HepG2 (cell line): ENCODE data around the gene STK25. TPM values are rescaled to one million over a fixed set of nuclear protein-coding genes. Genes with fewer than 3 reads are reported as not detected.
A peak's percentile ranks its signal among the peaks of the same experiment; 100 is the strongest.

Experiments used
- ARID4A ChIP-seq: sonication (generic); formaldehyde crosslinking; IDR thresholded peaks from 2 replicates; pipeline ENCODE4 v1.5.0; 2020; ENCODE audit warnings: mild to moderate bottlenecking, missing genetic modification reagents, borderline replicate concordance
- ARNT2 ChIP-seq: sonication (generic); formaldehyde crosslinking; IDR thresholded peaks from 2 replicates; pipeline ENCODE4 v1.8.0; 2022; ENCODE audit warnings: mild to moderate bottlenecking, low read depth, missing genetic modification reagents, moderate library complexity
- ATF7-NPFF ChIP-seq: sonication (generic); formaldehyde crosslinking; IDR thresholded peaks from 2 replicates; pipeline ENCODE4 v1.8.1; 2023; ENCODE audit warnings: mild to moderate bottlenecking, low read depth, missing genetic modification reagents, moderate library complexity
- CC2D1A ChIP-seq: sonication (generic); formaldehyde crosslinking; IDR thresholded peaks from 2 replicates; pipeline ENCODE4 v1.8.1; 2023; ENCODE audit warnings: mild to moderate bottlenecking, missing genetic modification reagents
- MED8 ChIP-seq: sonication (generic); formaldehyde crosslinking; IDR thresholded peaks from 2 replicates; pipeline ENCODE4 v1.8.1; 2023; ENCODE audit warnings: mild to moderate bottlenecking, missing genetic modification reagents; ENCODE audit not compliant: insufficient replicate concordance
- SETDB1 ChIP-seq: sonication (generic); formaldehyde crosslinking; IDR thresholded peaks from 2 replicates; pipeline ENCODE4 v1.5.1; 2020; ENCODE audit warnings: missing genetic modification reagents, mild to moderate bottlenecking, borderline replicate concordance
- SNRNP70 ChIP-seq: fragments of 200-400 bp; formaldehyde crosslinking; IDR thresholded peaks from 2 replicates; pipeline ENCODE4 v1.6.1; 2017; ENCODE audit warnings: mild to moderate bottlenecking, low read depth, low read length, moderate library complexity
- SP140L ChIP-seq: sonication (generic); formaldehyde crosslinking; IDR thresholded peaks from 2 replicates; pipeline ENCODE4 v1.4.0; 2020; ENCODE audit warnings: missing genetic modification reagents, borderline replicate concordance
- YEATS4 ChIP-seq: sonication (generic); formaldehyde crosslinking; IDR thresholded peaks from 2 replicates; pipeline ENCODE4 v1.4.0; 2020; ENCODE audit warnings: missing genetic modification reagents, borderline replicate concordance
- ZC3H13 ChIP-seq: sonication (generic); formaldehyde crosslinking; IDR thresholded peaks from 2 replicates; pipeline ENCODE4 v1.8.1; 2023; ENCODE audit warnings: mild to moderate bottlenecking, missing genetic modification reagents, moderate library complexity
- ZFP1 ChIP-seq: IDR thresholded peaks from 2 replicates; pipeline ENCODE4 v1.6.1; 2016
- ZNF143 ChIP-seq: sonication (generic); formaldehyde crosslinking; IDR thresholded peaks from 2 replicates; pipeline ENCODE4 v1.4.0; 2020; ENCODE audit warnings: missing genetic modification reagents
- ZNF354B ChIP-seq: sonication (generic); formaldehyde crosslinking; IDR thresholded peaks from 2 replicates; pipeline ENCODE4 v1.8.0; 2022; ENCODE audit warnings: mild to moderate bottlenecking, missing genetic modification reagents
- ZNF547 ChIP-seq: sonication (generic); formaldehyde crosslinking; IDR thresholded peaks from 2 replicates; pipeline ENCODE4 v1.5.1; 2020; ENCODE audit warnings: mild to moderate bottlenecking, missing genetic modification reagents
- ZSCAN5A ChIP-seq: sonication (generic); formaldehyde crosslinking; IDR thresholded peaks from 2 replicates; pipeline ENCODE4 v1.8.0; 2022; ENCODE audit warnings: mild to moderate bottlenecking, missing genetic modification reagents, borderline replicate concordance
- polyA plus RNA-seq, 8 experiments: library from polyadenylated mRNA; depleted of rRNA in 3 of 8; stranded (reverse) in 7 of 8; unstranded in 1 of 8; fragments of >200 nt; fragmentation: Illumina TruSeq in 4 of 8; extraction: Trizol in 4 of 8; gene quantifications; 2 replicates each; pipeline versions ENCODE4 v1.2.1 to v1.2.3, GENCODE V29; 2011 to 2016; ENCODE audit warnings: low read depth in 4 of 8, missing spikeins in 1 of 8, mixed read lengths in 1 of 8; ENCODE audit not compliant: insufficient read depth in 1 of 8
- total RNA-seq, 5 experiments: library from RNA; depleted of rRNA; stranded (reverse); fragments of >200 nt; fragmentation: Illumina TruSeq; extraction: Trizol; gene quantifications; 2 replicates each; pipeline ENCODE4 v1.2.3, GENCODE V29; 2016; ENCODE audit warnings: low read depth in 1 of 5
- TF ChIP-seq, protein P1 (sequence below), 2 experiments: sonication (generic) in 1 of 2; formaldehyde crosslinking in 1 of 2; IDR thresholded peaks; 2 replicates each; pipeline versions ENCODE4 v1.4.0 to v1.6.1; 2016 to 2020; ENCODE audit warnings: borderline replicate concordance in 1 of 2, low read depth in 1 of 2, mild to moderate bottlenecking in 1 of 2, missing genetic modification reagents in 1 of 2

The STK25 gene
- total and polyA plus RNA-seq, 2 of the 13 experiments (the other 11 are each of a cell fraction or from before 2014, with no cell fraction given): 177 to 481 TPM

DNA sequence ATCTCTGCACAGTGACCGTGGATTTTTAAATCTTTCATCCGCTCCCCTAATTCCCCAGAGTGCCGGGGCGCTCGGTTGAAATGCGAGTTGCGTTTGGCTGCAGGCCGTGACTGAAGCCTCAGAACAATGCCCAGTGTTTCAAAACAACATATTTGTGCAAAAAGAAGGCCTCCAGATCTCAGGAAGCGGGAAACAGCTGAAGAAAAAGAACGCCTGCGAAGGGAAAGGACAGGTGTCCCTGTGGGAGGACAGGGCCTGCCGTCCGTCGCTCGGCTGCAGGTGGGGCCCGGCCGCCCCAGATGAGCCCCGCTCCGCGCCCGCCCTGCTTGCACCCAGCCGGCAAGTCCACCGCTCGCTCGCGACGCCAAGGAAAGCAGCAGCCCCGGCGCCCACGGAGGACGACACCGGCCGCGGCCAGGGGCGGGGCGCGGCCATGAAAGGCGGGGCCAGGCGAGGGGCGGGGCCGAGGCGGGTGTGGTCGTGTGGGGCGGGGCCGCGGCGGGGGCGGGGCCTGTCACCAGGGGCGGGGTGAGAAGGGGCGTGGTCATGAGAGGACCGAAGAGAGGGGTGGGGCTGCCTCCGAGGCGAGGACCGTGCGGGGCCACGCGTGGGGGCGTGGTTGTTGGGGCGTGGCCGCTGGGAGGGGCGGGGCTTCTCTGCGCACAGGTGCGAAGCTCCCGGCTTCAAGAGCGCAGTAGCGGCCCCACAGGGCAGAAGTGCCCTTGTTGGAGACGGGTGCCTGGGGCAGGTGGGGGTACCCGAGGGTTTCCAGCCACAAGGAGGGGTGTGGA is 32.6 kb upstream of the STK25 start (continued):
- TF ChIP-seq ZC3H13 (CRISPR knock-in tag): peak; percentile 36; the same call in 1 of the 2 replicates
- TF ChIP-seq ZNF354B (CRISPR knock-in tag): 0 out of 2 replicates have a peak, but pooled peaks have one; percentile 18
- TF ChIP-seq SNRNP70: no peak
- TF ChIP-seq ZNF547 (CRISPR knock-in tag): 0 out of 2 replicates have a peak, but pooled peaks have one; percentile 28
- no peak for TF ChIP-seq ZSCAN5A (CRISPR knock-in tag)
- TF ChIP-seq MED8 (CRISPR knock-in tag): peak; percentile 30
- 0 out of 2 replicates have a peak, but pooled peaks have one; percentile 18 for TF ChIP-seq ZNF143 (CRISPR knock-in tag)
- peak; percentile 46; the same call in 1 of the 2 replicates for TF ChIP-seq ARID4A
- TF ChIP-seq ZFP1 (CRISPR knock-in tag): no peak
- peak; percentile 41; the same call in 1 of the 2 replicates for TF ChIP-seq YEATS4 (CRISPR knock-in tag)
- no peak for TF ChIP-seq ATF7-NPFF (CRISPR knock-in tag)
- TF ChIP-seq, protein P1, sequence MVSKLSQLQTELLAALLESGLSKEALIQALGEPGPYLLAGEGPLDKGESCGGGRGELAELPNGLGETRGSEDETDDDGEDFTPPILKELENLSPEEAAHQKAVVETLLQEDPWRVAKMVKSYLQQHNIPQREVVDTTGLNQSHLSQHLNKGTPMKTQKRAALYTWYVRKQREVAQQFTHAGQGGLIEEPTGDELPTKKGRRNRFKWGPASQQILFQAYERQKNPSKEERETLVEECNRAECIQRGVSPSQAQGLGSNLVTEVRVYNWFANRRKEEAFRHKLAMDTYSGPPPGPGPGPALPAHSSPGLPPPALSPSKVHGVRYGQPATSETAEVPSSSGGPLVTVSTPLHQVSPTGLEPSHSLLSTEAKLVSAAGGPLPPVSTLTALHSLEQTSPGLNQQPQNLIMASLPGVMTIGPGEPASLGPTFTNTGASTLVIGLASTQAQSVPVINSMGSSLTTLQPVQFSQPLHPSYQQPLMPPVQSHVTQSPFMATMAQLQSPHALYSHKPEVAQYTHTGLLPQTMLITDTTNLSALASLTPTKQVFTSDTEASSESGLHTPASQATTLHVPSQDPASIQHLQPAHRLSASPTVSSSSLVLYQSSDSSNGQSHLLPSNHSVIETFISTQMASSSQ (IDR thresholded peaks at IDR 0.05; ENCODE audit: low read depth): no peak
- TF ChIP-seq, protein P1 (CRISPR knock-in tag; IDR thresholded peaks at IDR 0.05; ENCODE audit: borderline replicate concordance): 0 out of 2 replicates have a peak, but pooled peaks have one; percentile 29
- no peak for TF ChIP-seq SP140L (CRISPR knock-in tag)
- no peak for TF ChIP-seq CC2D1A (CRISPR knock-in tag)
- TF ChIP-seq SETDB1 (CRISPR knock-in tag): no peak
- TF ChIP-seq ARNT2 (CRISPR knock-in tag): peak; percentile 65
